NCI-H1048 (cell line): ENCODE data around the gene MAGEA1.
"Not testable (repeated sequence)": the region's sequence is repeated elsewhere in the genome, so short reads cannot be mapped to it uniquely, and the experiment has no call there.

Source experiments
- DNase-seq: peaks from one replicate; lab custom pipeline; 2025; lab: John Stamatoyannopoulos, UW

Gene MAGEA1

GRCh38 chrX:153179131-153179530, at the start of gene MAGEA1:
TSS of gene MAGEA1 (plus strand) at chrX:153179284. CDS start at chrX:153182390, 3,106 bp downstream.
- DNase-seq = no peak

GRCh38 chrX:153132924-153133323, 46.2 kb upstream of the MAGEA1 start:
- DNase-seq = not testable (repeated sequence)

GRCh38 chrX:153139074-153139473, 40.0 kb upstream of the MAGEA1 start:
- not testable (repeated sequence) for DNase-seq

- DNase-seq = not testable (repeated sequence)
These were observed 32.8 kb upstream of the MAGEA1 start for GRCh38 chrX:153146288-153146687.

- DNase-seq = no peak
These were observed 25.6 kb upstream of the MAGEA1 start for GRCh38 chrX:153153516-153153915.

GRCh38 chrX:153157450-153157849, 21.6 kb upstream of the MAGEA1 start:
- DNase-seq = no peak

GRCh38 chrX:153158319-153158718, 20.8 kb upstream of the MAGEA1 start:
- DNase-seq = no peak

- no peak for DNase-seq
These were observed 17.1 kb upstream of the MAGEA1 start for GRCh38 chrX:153161952-153162351.

- DNase-seq = no peak
These were observed 14.4 kb upstream of the MAGEA1 start for GRCh38 chrX:153164733-153165132.

GRCh38 chrX:153168423-153168822, 10.7 kb upstream of the MAGEA1 start:
- not testable (repeated sequence) for DNase-seq

- DNase-seq = no peak
These were observed 2.7 kb downstream of the MAGEA1 start for GRCh38 chrX:153181822-153182221.

- no peak for DNase-seq
These were observed 5.7 kb downstream of the MAGEA1 start for GRCh38 chrX:153184787-153185186.

GRCh38 chrX:153190381-153190780, 11.3 kb downstream of the MAGEA1 start:
- DNase-seq = no peak

- no peak for DNase-seq
These were observed 21.4 kb downstream of the MAGEA1 start for GRCh38 chrX:153200462-153200861.

GRCh38 chrX:153206425-153207046, 27.5 kb downstream of the MAGEA1 start:
- no peak for DNase-seq

GRCh38 chrX:153209347-153209746, 30.3 kb downstream of the MAGEA1 start:
- DNase-seq = no peak

- no peak for DNase-seq
These were observed 35.9 kb downstream of the MAGEA1 start for GRCh38 chrX:153214934-153215333.

GRCh38 chrX:153216926-153217325, 37.8 kb downstream of the MAGEA1 start:
- DNase-seq = no peak

- DNase-seq = no peak
These were observed 46.5 kb downstream of the MAGEA1 start for GRCh38 chrX:153225438-153226098.

GRCh38 chrX:153226344-153227185, 47.5 kb downstream of the MAGEA1 start:
- DNase-seq = no peak
